Measurements from ENCODE around the gene ST8SIA2.

ST8SIA2 gene

DNA sequence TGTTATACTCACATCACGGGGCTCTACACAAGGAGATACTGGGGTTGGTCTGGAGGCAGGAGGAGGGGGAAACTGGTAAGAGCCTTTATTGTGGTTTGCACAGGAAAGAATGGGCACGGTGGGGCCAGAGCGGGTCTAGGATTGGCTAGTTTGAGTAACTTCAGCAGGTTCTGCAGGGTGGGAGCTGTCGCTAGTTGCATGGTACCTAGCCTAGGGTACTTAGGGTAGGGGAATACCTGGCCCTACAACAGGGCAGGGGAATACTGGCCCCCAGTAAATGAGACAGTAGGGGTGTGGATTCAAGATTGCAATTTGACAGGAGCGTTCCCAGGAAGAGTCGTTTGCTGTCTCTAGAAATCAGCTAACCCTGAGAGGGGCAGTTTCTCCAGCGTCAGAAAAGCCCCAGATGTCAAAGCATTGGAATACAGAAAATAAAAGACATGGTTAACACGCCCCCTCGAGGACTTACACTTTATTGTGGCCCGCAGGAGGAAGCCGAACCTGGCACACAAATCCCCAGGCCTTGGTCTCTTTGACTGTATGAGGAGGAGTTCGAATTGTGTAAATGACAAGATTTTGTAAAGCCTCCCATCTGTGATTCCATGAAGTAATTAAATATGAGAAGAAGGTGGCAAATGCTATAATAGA is 32.0 kb downstream of the ST8SIA2 start:
- Mint-ChIP-seq H3K27ac (ENCODE audit: low read depth) (no peak overlapping the region), H3K4me3 (no peak overlapping the region), H3K36me3 (ENCODE audit: insufficient read depth) (no peaks in the 10 kb centered on the region), H3K9me3 (no peaks in the 10 kb centered on the region), H3K27me3 (peaks cover 74% of the 10 kb centered on the region), H3K4me1 (no peaks in the 10 kb centered on the region)
- ATAC-seq (replicated peaks; ENCODE audit: extremely low read depth, poor library complexity, severe bottlenecking) (no peak), DNase-seq (ENCODE audit: low spot score in 2 of 2) (no peak)

DNA sequence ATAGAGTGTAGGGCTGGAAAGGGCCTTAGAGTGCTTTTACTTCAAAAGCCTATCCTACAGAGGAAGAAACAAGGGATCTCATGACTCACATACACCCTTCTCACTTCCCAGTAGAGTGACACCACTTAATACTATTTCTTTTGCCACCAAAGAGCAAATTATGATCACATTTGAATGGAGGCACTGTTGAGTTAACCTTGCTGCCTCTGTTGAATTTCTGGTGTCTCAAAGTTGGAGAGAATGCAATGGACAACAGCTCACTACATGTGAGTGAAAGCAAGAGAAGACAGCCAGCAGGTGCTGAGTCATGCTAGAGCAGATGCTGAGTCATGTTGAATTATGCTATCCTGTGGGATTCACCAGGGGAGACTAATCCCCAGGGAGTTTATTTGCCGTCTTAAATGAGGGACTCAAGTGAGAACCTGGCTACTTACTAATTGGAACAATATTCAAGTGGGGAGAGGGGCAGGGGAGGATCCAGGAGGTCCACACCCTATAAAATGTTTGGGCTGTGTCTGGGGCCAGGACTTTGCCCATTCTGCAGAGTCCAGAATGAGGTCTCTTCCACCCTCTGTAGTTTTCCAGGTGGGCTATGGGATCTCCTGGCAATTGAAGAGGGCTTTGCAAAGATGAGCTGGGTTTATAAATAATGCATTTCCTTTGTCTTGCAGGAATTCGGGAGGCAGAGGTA is 35.8 kb downstream of the ST8SIA2 start:
- DNase-seq (ENCODE audit: low spot score in 2 of 2), result no peak
- Mint-ChIP-seq H3K4me1 (no peaks in the 10 kb centered on the region), H3K36me3 (ENCODE audit: insufficient read depth) (peaks cover 4% of the 10 kb centered on the region), H3K4me3 (no peak overlapping the region), H3K27me3 (peaks cover 79% of the 10 kb centered on the region), H3K27ac (ENCODE audit: low read depth) (no peak overlapping the region), H3K9me3 (no peaks in the 10 kb centered on the region)
- no peak for ATAC-seq (replicated peaks; ENCODE audit: extremely low read depth, poor library complexity, severe bottlenecking)

DNA sequence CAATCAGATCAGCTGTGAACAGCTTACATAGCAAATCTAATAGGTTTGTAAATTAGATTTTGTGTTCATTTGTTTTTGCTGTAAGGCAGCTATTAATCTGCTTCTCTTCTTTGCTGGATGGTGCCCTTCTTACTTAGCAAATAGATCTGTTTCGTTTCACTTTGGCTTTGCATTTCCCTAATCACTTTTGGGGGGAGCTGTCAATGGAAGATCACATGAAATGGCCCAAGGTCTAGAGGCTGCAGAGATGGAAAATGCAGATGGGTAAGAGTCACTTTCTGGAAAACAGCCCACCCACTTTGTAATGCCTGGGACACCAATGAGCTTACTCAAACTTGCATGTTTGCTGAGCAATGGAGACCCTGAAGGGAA is 36.4 kb downstream of the ST8SIA2 start:
- no peak for ATAC-seq (replicated peaks; ENCODE audit: extremely low read depth, poor library complexity, severe bottlenecking)
- no peaks in the 10 kb centered on the region for H3K9me3 Mint-ChIP-seq

DNA sequence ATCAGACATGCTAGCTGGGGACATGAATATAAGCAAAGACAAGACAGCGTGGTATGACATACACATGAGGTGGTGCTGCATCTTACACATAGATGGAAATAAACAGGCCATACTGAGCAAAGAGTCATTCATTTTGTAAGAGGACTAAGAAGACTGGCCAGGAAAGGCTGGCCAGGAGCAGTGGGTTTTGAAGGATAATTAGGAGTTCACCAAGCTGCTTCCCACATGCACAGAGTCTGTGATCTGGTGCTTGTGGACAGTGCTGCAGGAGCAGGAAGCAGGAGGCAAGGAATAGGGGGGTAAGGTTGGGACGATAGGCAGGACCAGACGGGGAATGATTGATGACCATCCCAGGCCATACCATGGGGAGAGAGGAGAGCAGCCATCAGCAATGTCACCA is 41.5 kb downstream of the ST8SIA2 start:
- Mint-ChIP-seq H3K36me3 (ENCODE audit: insufficient read depth) (peaks cover 4% of the 10 kb centered on the region), H3K9me3 (no peaks in the 10 kb centered on the region), H3K4me1 (no peaks in the 10 kb centered on the region), H3K27ac (ENCODE audit: low read depth) (no peak overlapping the region), H3K4me3 (no peak overlapping the region), H3K27me3 (peaks cover 58% of the 10 kb centered on the region)
- ATAC-seq (replicated peaks; ENCODE audit: extremely low read depth, poor library complexity, severe bottlenecking), result no peak
- DNase-seq (ENCODE audit: low spot score in 2 of 2), result no peak

More for the DNA sequence above, 36.4 kb downstream of the ST8SIA2 start:
- no peak overlapping the region for H3K27ac Mint-ChIP-seq (ENCODE audit: low read depth)
- no peak for DNase-seq (ENCODE audit: low spot score in 2 of 2)
- no peaks in the 10 kb centered on the region for H3K4me1 Mint-ChIP-seq
- peaks cover 4% of the 10 kb centered on the region for H3K36me3 Mint-ChIP-seq (ENCODE audit: insufficient read depth)
- H3K27me3 Mint-ChIP-seq, result peaks cover 79% of the 10 kb centered on the region
- H3K4me3 Mint-ChIP-seq, result no peak overlapping the region

DNA sequence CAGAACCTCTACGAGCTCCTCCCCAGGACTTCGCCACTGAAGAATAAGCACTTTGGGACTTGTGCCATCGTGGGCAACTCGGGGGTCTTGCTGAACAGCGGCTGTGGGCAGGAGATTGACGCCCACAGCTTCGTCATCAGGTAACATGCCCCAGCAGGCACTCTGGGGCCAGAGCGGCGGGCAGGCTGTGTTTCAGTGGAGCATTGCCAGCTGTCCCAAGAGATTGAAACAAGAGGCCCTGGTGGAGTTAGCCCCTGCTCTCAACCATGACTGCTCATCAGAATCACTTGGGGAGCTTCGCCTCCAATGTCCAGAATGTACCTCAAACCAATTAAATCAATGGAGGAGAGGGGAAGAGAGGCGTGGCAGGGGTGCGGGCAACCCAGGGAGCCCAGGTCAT is 44.8 kb downstream of the ST8SIA2 start:
- peaks cover 41% of the 10 kb centered on the region for H3K27me3 Mint-ChIP-seq
- ATAC-seq (replicated peaks; ENCODE audit: extremely low read depth, poor library complexity, severe bottlenecking) (no peak), DNase-seq (ENCODE audit: low spot score in 2 of 2) (no peak)
- no peaks in the 10 kb centered on the region for H3K9me3 Mint-ChIP-seq
- no peaks in the 10 kb centered on the region for H3K4me1 Mint-ChIP-seq
- H3K36me3 Mint-ChIP-seq (ENCODE audit: insufficient read depth), result no peaks in the 10 kb centered on the region
- H3K4me3 Mint-ChIP-seq, result no peak overlapping the region
- no peak overlapping the region for H3K27ac Mint-ChIP-seq (ENCODE audit: low read depth)

DNA sequence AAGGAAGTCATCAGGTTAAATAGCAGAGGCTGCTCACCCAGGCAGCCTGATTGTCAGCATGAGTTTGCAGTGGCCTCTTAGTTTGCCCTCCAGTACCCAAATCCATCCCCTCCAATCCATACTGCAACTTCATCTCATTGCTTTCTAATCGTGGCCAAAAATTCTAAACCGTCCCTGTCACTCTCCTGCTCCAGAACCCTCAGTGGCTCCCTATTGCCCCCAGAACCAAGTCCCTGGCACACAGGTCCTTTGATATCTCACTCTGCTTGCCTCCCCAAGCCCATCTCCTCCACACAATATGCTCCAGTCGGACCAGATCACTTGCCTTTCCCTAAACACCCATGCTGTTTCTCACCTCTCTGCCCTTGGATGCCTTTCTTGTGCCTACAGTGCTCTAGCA is 49.7 kb downstream of the ST8SIA2 start:
- H3K4me1 Mint-ChIP-seq, result no peaks in the 10 kb centered on the region
- H3K27me3 Mint-ChIP-seq, result peaks cover 7% of the 10 kb centered on the region
- DNase-seq (ENCODE audit: low spot score in 2 of 2) (no peak), ATAC-seq (replicated peaks; ENCODE audit: extremely low read depth, poor library complexity, severe bottlenecking) (no peak)
- no peaks in the 10 kb centered on the region for H3K9me3 Mint-ChIP-seq
- no peaks in the 10 kb centered on the region for H3K36me3 Mint-ChIP-seq (ENCODE audit: insufficient read depth)
- H3K27ac Mint-ChIP-seq (ENCODE audit: low read depth), result no peak overlapping the region
- H3K4me3 Mint-ChIP-seq, result no peak overlapping the region

DNA sequence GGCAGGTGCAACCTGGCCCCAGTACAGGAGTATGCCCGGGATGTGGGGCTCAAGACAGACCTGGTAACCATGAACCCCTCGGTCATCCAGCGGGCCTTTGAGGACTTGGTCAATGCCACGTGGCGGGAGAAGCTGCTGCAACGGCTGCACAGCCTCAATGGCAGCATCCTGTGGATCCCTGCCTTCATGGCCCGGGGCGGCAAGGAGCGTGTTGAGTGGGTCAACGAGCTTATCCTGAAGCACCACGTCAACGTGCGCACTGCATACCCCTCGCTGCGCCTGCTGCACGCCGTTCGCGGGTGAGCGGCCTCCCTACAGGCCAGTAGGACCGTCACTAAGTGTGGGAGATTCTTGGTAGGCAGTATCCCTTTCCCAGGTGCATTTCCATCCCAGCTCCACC is 51.0 kb downstream of the ST8SIA2 start:
- H3K9me3 Mint-ChIP-seq, result no peaks in the 10 kb centered on the region

DNA sequence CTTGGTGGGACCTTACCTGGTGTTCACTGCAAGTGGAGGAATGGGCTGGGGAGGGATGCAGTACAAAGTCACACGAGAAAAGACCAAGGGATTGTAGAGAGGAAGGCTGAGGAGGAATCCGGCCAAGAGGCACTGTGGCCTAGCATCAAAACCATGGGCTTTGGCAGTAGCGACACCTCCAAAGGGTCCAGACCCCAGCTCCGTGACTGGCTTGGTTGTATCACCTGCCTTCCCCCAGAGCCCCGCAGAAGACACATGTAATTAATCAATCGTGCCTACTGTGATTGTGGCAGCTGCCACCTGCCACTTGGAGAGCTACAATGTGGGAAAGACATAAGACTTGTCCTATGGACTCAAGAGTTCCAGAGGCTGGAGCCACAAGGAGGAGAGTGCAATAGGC is 54.7 kb downstream of the ST8SIA2 start:
- H3K36me3 Mint-ChIP-seq (ENCODE audit: insufficient read depth), result no peaks in the 10 kb centered on the region
- H3K27ac Mint-ChIP-seq (ENCODE audit: low read depth), result no peak overlapping the region

More for the DNA sequence above, 51.0 kb downstream of the ST8SIA2 start:
- Mint-ChIP-seq H3K4me1 (no peaks in the 10 kb centered on the region), H3K27me3 (peaks cover 4% of the 10 kb centered on the region), H3K36me3 (ENCODE audit: insufficient read depth) (no peaks in the 10 kb centered on the region), H3K4me3 (no peak overlapping the region), H3K27ac (ENCODE audit: low read depth) (no peak overlapping the region)
- DNase-seq (ENCODE audit: low spot score in 2 of 2) (no peak), ATAC-seq (replicated peaks; ENCODE audit: extremely low read depth, poor library complexity, severe bottlenecking) (no peak)

DNA sequence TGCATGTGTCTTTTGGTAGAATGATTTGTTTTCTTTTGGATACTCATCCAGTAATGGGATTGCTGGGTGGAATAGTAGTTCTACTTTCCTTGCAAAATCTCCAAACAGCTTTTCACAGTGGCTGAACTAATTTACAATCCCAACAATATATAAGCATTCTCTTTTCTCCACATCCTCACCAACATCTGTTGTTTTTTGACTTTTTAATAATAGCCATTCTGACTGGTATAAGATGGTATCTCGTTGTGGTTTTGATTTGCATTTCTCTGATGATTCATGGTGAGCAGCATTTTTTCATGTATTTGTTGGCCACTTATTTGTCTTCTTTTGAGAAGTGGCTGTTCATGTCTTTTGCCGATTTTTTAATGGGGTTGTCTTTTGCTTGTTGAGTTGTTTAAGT is 55.8 kb downstream of the ST8SIA2 start:
- Mint-ChIP-seq H3K4me3 (no peak overlapping the region), H3K9me3 (no peaks in the 10 kb centered on the region), H3K36me3 (ENCODE audit: insufficient read depth) (no peaks in the 10 kb centered on the region), H3K27ac (ENCODE audit: low read depth) (no peak overlapping the region), H3K27me3 (peaks cover 44% of the 10 kb centered on the region), H3K4me1 (no peaks in the 10 kb centered on the region)
- DNase-seq (ENCODE audit: low spot score in 2 of 2) (no peak), ATAC-seq (replicated peaks; ENCODE audit: extremely low read depth, poor library complexity, severe bottlenecking) (no peak)

More for the DNA sequence above, 54.7 kb downstream of the ST8SIA2 start:
- ATAC-seq (replicated peaks; ENCODE audit: extremely low read depth, poor library complexity, severe bottlenecking) (no peak), DNase-seq (ENCODE audit: low spot score in 2 of 2) (no peak)
- Mint-ChIP-seq H3K4me1 (no peaks in the 10 kb centered on the region), H3K27me3 (peaks cover 39% of the 10 kb centered on the region), H3K4me3 (no peak overlapping the region), H3K9me3 (no peaks in the 10 kb centered on the region)

DNA sequence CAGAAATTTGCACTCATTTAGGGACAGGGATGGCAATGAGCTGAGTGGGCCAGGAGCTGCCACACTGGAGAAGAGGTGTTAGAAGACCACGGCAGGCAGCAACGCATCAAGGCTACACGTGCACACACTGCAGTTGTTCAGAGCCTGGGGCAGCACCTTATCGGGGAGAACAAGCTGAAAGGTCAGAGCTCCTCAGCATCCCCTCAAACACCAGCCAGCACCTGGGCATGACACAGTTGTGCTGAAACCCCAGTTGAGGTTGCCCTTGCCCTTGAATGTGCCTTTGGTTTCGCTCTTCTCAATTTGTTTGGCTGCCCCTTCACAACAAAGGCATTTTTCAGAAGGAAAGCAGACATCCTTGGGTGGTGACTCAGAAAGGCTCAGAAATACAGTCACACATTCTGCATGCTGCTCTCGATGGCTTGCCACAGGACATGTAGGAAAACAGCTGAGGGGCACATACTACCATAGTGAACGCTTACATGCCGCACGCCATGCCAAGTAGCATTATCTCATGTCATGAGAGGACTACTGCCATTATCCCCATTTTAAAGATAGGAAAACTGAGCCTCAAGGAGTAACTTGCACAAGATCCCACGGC is 57.6 kb downstream of the ST8SIA2 start:
- Mint-ChIP-seq H3K27ac (ENCODE audit: low read depth) (no peak overlapping the region), H3K36me3 (ENCODE audit: insufficient read depth) (no peaks in the 10 kb centered on the region), H3K4me3 (no peak overlapping the region), H3K4me1 (no peaks in the 10 kb centered on the region), H3K27me3 (peaks cover 60% of the 10 kb centered on the region), H3K9me3 (no peaks in the 10 kb centered on the region)
- no peak for DNase-seq (ENCODE audit: low spot score in 2 of 2)
- no peak for ATAC-seq (replicated peaks; ENCODE audit: extremely low read depth, poor library complexity, severe bottlenecking)

DNA sequence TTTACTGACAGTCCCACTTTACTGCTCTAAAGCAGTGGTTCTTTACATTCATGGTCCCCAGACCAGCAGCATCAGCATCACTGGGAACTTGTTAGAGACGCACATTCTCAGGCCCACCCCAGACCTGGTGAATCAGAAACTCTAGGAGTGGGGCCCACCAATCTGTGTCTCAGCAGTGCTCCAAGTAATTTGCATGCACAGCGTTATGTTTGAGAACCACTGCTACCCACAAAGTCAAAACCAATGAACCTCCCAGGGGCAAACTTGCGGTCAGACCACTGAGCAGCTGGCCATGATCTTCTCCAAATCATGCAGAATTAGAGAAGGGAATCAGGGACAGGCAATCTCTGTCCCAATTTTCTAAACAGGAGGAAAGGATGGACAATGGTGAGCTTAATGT is 58.5 kb downstream of the ST8SIA2 start:
- no peak for ATAC-seq (replicated peaks; ENCODE audit: extremely low read depth, poor library complexity, severe bottlenecking)
- Mint-ChIP-seq H3K27me3 (peaks cover 60% of the 10 kb centered on the region), H3K9me3 (no peaks in the 10 kb centered on the region), H3K4me1 (no peaks in the 10 kb centered on the region), H3K4me3 (no peak overlapping the region), H3K27ac (ENCODE audit: low read depth) (no peak overlapping the region), H3K36me3 (ENCODE audit: insufficient read depth) (no peaks in the 10 kb centered on the region)
- no peak for DNase-seq (ENCODE audit: low spot score in 2 of 2)

DNA sequence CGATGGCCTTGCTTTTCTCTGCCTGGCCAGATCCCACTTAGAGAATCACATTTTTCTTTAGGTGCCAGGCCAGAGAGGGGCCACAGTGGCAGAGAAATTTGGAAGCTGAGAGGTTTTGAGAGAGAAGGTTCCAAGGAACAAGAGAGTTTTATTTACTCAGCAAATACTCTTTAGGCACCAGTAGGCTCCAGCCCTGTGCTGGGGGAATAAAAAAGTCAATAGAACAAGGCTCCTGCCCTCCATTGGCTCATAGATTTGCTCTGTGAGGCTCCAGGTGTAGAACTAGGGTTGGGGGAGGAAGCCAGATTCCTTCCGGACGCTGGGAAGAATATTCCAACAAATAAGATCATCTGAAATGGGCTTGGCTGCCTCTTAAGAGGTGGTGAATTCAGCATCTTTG is 59.9 kb downstream of the ST8SIA2 start:
- Mint-ChIP-seq H3K27ac (ENCODE audit: low read depth) (no peak overlapping the region), H3K9me3 (no peaks in the 10 kb centered on the region), H3K36me3 (ENCODE audit: insufficient read depth) (no peaks in the 10 kb centered on the region), H3K4me1 (no peaks in the 10 kb centered on the region), H3K4me3 (no peak overlapping the region), H3K27me3 (peaks cover 70% of the 10 kb centered on the region)
- ATAC-seq (replicated peaks; ENCODE audit: extremely low read depth, poor library complexity, severe bottlenecking) (no peak), DNase-seq (ENCODE audit: low spot score in 2 of 2) (no peak)

DNA sequence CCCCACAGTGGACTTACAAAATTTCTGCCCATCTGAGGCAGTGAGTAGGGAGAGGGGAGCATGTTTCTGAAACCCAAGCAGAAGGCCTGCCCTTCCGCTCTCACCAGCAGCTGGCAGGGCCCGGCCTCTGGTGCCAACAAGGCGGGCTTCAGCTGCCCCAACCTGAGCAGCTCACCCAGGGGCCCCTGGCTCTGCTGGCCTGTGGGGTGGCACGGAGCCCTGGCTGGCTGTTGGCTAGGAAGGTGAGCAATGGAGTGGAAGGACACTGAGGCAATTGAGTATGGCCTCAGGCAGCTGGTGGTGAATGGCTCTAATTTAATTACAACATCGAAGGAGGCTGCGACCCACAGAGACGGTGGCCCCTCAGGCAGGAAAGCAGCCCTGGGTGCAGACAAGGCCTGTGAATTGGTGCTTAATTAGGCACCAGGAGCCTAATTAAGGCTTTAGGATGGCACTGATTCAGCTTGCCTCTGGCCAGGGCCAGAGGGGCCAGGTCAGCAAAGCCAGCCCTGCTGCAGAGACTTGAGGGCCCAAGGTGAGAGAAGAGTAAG is 60.9 kb downstream of the ST8SIA2 start:
- no peaks in the 10 kb centered on the region for H3K9me3 Mint-ChIP-seq
- no peaks in the 10 kb centered on the region for H3K36me3 Mint-ChIP-seq (ENCODE audit: insufficient read depth)
- no peak overlapping the region for H3K27ac Mint-ChIP-seq (ENCODE audit: low read depth)
- no peak overlapping the region for H3K4me3 Mint-ChIP-seq
- peaks cover 66% of the 10 kb centered on the region for H3K27me3 Mint-ChIP-seq
- ATAC-seq (replicated peaks; ENCODE audit: extremely low read depth, poor library complexity, severe bottlenecking) (no peak), DNase-seq (ENCODE audit: low spot score in 2 of 2) (no peak)
- no peaks in the 10 kb centered on the region for H3K4me1 Mint-ChIP-seq

Data from central memory CD8-positive, alpha-beta T cell (primary cell).